ENCODE data around the gene SHISA8. TPM values are rescaled to one million over a fixed set of nuclear protein-coding genes. Genes with fewer than 3 reads are reported as not detected.
A peak's percentile ranks its signal among the peaks of the same experiment; 100 is the strongest.

SHISA8 gene
- total RNA-seq, 1 donor from 2014 or later, result 10.2 TPM

DNA sequence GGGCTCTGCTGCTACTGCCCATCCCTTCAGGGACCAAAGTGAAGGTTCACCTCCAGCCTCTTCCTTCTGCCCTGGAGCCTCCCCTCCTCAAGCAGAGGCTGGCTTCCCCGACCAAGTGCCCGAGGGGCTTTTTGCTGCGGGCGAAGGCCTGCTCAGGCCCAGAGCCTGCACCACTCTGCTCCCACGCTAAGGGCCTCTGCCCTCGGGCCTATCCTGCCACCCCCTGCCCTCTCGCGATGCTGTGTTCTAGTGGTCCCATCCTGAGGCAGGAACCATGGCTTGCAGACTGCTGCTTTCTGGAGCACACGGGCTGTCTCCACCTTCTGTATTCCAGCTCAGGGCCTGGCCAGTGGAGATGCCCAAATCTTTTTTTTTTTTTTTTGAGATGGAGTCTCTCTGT lies 20.6 kb upstream of the SHISA8 start:
- no peak for ATAC-seq
- no peak for DNase-seq
- intact Hi-C loops (cut with micrococcal nuclease), result no loop called here

DNA sequence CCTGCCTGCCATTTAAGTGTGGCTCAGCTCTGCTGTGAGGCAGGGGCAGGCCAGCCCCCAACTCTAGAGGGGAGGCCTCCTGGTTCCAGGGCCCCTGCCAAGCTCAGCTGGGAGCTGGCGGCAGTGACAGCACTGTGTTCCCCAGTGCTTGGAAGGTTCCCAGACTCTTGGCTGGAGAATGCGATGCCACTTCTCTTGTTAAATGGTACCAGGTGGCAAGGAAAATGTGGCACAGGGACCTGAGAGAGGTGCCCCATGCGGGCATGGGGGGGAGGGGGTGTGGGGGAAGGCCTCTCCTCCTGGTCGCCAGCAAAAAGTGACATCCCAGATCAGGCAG lies 20.1 kb upstream of the SHISA8 start:
- DNase-seq (peak; percentile 76), ATAC-seq (peak; percentile 85)
- intact Hi-C loops (cut with micrococcal nuclease), result no loop called here

DNA sequence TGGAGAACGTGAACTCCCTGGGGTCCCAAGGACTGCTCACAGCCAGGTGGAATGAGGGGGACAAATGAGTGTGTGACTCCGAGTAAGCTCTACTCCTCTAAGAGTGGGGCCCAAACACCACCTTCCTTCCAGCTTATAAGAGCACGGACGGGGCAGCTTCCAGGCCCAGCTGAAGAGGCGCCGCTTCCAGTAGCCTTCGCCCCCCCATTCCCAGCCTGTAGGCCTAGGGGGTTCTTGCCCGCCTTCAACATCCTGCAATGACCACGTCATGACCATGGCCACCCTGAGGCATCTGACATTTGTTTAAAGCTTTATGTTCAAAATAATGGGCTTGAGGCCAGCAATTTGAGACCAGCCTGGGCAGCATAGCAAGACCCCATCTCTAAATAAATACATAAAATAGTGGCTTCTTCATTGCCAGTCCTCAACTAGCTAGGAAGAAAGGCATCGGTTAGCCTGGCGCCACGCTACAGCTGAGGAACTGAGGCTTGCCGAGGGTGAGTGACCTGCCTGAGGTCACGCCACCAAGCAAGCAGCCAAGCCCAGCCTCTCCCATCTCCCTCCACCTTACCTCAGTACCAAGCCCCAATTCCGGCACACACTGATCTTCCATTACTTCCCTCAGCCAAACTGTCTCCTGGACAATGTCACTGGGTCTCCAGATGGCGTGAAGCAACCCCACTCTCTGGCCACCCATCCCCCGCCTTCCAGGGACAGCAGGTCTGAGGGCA lies 19.6 kb upstream of the SHISA8 start:
- intact Hi-C loops (cut with micrococcal nuclease), result no loop called here
- ATAC-seq, result peak; percentile 59
- no peak for DNase-seq

DNA sequence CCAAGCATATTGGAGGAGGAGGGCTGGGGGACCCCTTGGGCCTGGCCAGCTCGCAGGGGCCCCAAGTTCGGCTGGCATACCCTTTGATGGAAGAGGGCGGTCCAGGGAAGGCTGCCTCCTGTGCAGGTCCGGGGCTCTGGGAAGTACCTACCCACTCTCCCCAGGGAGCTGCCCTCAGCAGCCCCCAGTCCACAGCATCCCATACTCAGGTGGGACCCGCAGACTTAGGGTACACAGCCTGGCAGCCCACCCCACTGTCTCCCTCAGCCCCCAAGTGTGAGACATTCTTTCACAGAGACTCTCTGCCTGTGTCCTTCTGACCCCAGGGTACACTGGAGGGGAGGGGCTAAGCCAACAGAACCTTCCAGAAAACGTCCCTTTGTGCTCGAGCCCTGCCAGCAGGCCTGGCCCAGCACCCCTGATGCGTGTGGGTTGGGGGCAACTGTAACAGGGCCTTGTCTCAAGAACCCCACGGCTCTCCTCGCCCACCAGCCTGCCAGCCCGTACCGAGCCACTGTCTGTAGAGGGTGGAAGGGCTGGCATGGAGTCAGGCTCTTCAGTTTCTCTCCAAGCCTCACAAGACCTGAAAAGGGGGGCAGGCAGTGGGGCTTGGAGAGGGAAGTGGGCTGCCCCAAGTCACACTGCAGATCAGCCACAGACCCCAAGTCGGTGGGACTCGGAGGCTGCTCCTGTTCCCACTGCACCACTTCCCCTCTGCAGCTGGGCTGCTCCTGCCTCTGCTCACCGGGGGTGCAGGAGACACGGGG lies 18.7 kb upstream of the SHISA8 start:
- no peak for ATAC-seq
- DNase-seq, result no peak
- intact Hi-C loops (cut with micrococcal nuclease), result no loop called here

DNA sequence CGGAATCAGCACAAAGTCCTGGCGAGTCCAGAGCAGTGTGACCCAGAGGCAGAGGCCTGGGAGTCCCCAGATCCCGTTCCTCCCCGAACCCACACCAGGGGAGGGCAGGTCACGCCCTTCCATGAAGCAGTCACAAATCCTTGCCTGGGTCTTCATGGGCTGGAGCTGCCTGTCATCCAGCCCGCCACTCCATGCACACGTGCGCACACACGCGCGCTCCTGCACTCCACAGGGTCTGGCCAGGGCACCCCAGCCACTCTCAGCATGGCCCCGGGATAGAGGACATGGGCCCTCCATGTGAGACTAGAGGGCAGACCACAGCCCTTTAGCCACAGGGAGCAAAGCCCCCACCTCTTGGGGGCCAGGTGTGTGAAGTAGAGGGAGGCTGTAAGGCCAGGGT lies 17.5 kb upstream of the SHISA8 start:
- no peak for ATAC-seq
- no peak for DNase-seq
- intact Hi-C loops (cut with micrococcal nuclease), result no loop called here

DNA sequence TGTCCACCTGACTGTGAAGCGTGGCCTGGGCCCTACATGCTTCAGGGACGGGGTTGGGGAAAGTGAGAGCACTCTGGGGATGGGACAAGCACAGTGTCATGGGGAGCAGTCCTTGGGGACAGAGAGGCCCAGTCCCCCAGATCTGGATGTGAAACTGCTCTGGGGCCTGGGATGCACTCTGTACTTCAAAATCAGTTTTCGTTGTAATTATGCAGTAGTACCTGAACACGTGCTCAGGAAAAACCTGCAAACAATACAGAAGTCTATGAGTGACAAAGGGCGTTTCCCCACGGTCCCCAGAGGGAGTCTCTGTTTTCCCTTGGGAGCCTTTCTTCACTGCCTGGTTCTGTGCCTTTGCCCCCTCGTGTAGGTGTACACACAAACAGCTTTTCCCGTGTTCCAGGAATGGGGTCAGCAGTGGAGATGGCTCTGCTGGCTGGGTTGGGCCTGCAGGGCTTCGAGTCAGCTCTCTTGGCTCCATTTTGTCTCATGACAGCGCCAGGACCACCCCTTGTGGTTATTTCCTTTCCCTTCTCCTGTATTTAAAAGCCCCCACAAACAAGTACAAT lies 16.9 kb upstream of the SHISA8 start:
- DNase-seq (no peak), ATAC-seq (no peak)
- intact Hi-C loops (cut with micrococcal nuclease), result no loop called here

DNA sequence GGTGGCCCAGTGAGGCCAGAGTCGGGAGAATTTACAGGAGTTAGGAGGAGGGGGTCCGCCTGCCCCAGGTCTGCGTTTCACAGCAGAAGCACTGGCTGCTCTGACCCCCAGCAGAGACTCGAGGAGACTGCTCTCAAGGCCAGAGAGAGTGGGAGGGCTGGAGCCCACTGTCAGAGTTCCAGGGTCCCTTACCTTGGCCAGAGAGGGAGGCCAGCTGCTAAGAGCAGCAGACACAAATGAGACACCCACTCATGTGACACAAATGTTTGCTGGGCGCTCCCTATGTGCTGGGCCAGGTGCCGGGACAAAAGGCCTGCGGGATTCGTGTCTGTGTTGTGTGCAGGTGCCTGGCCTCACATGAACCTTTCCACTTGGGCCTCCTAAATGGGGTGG lies 14.5 kb upstream of the SHISA8 start:
- ATAC-seq (no peak), DNase-seq (no peak)
- intact Hi-C loops (cut with micrococcal nuclease), result no loop called here

DNA sequence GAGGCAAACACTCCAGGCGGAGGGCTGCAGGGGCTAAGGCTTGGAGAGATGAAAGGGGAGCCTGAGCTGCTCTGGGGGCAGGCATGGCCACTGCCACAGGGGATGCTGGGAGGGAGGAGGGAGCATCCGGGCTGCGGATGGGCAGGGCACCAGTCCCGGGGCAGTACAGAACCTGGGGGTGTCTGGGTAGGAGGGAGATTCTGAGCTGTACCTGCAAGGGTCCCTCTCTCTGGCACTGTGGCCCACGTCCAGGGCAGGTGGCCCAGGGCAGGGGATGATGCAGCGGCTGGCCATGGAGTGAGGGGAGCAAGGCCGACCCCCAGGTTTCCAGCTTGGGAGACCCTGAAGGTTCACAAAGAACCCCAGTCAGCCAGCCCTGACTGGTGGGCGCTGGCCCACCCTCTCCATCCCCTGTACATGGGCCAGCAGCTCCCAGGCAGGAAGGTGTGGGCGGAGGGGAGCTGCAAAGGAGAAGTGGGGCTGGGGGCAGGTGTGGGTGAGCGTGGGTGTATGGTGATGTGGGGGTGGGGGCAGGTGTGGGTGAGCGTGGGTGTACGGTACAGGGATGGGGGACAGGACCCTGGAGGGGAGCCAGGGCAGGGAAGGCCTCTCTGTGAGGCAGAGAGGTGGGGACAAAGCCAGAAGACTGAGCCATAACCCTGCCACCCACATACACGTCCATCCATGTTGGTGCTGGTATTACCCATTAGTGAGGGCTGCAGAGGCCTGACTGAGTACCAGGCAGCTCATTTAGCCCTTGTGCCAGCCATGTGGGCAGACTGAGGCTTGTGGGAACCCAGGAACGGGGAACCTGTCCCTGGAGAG lies 13.9 kb upstream of the SHISA8 start:
- intact Hi-C loops (cut with micrococcal nuclease), result no loop called here
- ATAC-seq, result no peak

DNA sequence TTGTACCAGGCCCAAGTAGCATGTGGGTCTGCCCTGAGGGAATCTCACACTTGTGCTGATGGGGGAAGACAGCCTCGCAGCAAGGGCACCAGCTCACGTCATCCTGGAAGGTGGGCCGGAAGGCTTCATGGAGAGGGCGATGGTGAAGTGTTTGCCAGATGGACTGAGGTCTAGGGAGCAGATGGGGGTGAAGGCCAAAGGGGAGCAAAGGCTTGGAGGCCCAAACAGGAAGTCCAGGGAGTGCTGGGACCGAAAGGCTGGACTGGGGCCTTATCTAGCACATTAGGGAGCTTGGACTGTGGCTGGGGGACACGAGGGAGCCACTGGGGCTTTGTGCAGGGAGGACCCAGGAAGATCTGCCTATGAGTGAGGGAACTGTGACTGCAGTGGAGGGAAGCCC lies 12.9 kb upstream of the SHISA8 start:
- intact Hi-C loops (cut with micrococcal nuclease), result no loop called here
- ATAC-seq (no peak), DNase-seq (no peak)

More for the DNA sequence above, 13.9 kb upstream of the SHISA8 start:
- DNase-seq, result no peak

DNA sequence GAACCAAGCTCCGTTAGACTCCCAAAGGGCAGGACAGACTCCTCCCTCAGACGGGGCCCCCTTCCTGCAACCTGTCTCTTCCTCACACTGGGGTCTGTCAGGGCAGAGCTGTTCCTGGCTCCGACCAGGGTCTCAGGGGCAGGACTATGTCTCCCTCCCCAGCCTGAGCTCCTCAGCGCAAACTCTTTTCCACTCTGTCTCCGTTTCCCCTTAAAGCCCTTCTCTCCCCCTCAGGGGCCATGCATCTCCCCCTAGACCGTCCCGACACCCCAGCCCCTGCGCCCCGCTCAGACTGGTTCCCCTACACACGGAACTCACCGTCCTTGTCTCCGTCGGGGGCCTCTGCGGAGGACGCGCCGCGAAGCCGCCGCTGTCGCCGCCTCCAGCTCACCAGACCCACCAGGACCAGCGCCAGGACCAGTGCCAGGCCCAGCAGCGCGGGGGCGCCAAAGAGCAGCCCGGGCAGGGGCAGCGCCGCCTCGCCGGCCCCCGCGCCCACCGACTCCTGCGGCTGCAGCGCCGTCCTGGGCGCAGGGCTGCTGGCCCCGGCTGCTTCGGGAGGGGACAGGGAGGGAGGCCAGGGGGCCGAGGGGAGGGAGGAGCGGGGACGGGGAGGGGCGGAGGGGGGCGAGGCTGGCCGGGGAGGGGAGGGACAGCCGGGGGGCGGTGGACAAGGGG lies 11.0 kb upstream of the SHISA8 start:
- peak; percentile 82 for ATAC-seq
- DNase-seq, result peak; percentile 85
- intact Hi-C loops (cut with micrococcal nuclease), result no loop called here

DNA sequence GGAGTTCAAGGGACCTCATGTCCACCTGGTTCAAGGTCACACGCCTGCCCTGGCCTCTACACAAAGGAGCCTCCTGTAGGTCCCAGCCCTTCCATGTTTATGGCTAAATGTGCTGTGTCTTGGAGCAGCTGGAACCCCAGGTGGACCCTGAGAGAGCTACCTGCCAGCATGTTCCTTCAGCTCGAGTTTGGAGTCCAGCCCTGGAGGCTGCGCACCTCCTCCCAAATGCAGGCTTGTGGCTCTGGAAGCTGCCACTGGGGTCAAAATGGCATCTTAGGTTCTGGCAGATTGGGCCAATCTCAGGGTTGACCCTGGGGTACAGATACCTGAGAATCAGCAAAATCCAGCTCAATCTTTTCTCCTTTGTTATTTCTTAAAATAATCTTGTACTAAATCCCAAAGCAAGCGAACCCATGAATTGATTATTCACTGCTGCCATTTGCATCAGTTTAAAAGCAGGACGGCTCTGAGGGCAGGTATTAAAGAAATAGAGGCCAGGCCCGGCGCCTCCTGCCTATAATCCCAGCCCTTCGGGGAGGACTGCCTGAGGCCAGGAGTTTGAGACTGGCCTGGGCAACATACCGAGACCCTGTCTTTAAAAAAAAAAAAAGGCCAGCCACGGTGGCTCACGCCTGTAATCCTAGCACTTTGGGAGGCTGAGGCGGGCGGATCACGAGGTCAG lies 8.9 kb upstream of the SHISA8 start:
- intact Hi-C loops (cut with micrococcal nuclease), result no loop called here
- ATAC-seq, result no peak
- no peak for DNase-seq

DNA sequence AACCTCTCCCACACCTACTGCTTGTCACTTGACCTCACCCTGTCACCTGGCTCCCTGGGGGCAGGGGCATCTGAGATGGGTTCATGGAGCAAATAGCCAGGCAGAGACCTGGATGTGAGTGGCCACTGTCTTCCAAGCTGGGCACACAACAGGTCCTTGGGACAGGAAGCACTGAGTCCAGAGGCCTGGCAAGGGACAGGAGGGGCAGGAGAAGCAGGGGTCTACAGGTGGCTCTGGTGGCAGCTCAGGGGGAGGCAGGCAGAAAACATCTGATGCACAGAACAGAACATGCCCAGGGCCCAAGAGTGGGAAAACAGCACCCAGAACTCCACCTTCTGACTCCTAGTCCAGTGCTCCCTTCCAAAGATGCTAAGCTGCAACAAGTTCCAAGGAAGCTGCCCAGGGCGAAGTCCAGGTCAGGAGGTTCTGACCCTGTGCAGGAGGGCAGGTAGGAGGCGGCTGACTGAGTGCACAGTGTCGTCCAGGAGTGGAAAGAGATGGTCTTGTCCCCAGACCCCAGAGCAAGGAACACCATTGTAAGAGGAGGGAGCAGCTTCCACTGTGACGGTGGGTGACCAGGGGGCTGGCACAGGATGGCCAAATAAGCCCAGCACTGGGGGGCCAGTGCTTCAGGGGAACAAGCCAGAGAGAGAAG lies 8.2 kb upstream of the SHISA8 start:
- DNase-seq (no peak), ATAC-seq (no peak)
- intact Hi-C loops (cut with micrococcal nuclease), result no loop called here

DNA sequence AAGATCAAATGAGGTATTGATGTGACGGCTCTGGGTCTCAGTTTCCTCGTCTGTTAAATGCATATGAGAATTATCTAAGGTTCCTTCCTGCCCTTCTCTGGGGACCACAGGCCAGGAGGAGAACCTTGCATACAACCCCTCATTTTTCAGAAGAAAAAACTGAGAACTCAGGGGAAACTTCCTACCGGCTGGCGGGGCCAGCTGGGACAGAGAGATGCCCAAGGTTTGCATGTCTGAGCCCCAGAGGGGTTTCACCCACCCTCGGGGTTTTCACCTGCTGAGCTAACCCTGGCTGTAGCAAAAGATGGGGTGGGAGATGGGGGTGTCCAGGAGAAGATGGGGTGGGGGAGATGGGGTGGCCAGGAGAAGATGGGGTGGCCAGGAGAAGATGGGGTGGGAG lies 7.5 kb upstream of the SHISA8 start:
- DNase-seq (no peak), ATAC-seq (no peak)
- intact Hi-C loops (cut with micrococcal nuclease), result no loop called here

DNA sequence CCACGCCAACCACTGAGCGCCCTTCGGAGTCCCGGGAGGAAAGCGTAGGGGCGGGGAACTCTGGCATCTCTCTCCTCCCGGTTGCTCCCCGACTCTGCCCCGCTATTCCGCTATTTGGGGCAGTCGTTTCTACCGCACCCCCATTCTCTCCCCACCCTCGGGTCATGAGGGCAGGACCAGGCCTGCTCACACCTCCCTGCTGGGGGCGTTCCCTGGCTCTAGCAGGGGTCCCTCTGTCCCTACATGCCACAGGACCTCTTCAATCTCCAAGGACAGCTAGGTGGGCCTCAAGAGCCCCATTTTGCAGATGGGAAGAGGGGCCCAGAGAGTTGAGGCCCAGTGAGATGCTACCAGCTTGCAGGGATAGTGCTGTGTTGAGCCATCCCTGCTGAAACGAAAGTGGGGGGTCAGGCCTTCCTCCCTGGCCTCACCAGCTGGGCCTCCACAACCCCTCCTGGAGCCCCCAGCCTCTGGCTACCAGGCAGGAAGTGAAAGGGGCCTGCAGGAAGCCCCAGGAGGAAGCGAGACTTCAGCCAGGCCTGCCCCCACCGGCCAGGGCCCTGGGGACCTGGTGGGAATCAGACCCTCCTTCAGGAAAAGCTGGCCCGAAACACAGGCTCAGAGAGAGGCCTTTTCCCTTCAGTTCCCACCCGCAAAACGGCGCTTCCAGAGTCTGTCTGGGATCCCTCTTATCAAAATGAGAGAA lies 5.5 kb upstream of the SHISA8 start:
- DNase-seq (no peak), ATAC-seq (peak; percentile 3)
- intact Hi-C loops (cut with micrococcal nuclease), result no loop called here

DNA sequence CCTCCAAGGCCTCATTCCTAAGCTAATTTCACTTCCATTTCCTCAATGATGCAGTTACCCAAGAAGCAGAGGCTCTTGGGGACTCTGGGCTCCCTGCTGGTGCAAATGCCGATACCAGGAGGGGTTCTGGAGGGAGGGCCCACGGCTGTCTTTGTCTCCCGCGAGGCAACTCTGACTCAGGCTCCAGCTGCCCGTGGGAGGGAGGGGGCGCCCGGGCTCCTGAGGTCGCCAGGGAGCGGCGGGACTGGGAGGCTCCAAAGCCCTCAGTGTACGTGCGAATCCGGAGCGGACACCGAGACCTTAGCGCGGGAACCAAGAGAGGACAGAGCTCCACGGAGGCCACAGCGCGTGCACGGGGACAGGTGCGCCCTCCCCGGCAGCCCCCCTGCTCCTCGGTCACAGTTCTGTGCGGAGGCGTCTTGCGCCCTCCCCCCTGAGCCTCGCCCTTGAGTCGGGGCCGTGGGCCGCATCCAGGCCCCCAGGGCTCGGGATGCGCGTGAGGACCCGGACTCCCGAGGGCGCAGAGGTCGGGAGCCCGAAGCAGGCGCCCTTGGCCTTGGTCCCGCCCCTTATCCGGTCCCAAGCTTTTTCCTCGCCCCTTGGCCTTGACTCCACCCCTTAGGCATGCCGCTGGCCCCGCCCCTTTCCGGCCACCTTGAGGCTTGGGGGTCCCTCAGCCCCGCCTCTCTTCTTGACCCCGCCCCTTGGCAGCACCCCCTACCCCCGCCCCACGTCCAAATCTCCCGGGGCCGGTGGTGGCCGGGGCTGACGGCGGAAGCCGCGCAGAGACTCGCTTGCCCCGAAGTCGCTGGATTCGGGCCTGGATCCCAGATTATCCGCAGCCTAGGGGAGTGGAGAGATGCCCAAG lies 4.7 kb upstream of the SHISA8 start:
- ATAC-seq, result peak; percentile 75
- intact Hi-C loops (cut with micrococcal nuclease), result no loop called here
- DNase-seq, result peak; percentile 80

DNA sequence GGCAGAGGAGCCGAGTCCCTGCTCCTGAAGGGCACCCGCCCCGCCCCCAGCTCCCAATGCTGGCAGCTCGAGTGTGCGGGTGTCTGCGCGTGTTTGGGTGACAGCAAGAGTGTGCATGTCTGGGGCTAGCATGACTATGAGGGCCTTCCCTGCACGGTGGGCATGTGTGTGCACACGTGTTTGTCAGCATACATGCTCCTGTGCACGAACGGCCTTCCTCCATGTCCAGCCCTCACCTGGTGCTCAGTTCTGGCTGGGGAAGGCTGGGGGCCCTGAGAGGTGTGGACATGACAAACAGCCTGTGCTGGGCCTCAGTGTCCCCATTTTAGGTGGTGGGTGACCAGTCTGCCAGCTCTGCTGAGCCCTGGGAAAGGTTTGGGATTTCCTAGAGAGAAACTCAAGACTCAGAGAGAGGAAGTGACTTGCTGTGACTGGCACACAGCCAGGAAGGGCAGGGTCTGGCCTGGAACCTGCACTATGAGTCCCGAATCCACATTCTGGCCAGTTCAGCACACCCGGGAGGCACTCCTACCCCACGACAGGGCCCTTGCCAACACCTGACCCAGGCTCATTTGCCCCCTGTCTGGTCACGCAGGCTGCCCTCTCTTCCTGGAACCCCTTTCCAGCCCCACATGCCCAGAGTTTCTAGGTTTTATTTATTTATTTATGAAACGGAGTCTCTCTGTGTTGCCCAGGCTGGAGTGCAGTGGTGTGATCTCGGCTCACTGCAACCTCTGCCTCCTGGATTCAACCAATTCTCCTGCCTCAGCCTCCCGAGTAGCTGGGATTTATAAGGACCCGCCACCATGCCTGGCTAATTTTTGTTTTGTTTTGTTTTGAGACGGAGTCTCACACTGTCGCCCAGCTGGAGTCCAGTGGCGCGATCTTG lies 3.3 kb upstream of the SHISA8 start:
- ATAC-seq, result peak; percentile 9
- peak; percentile 77 for DNase-seq
- intact Hi-C loops (cut with micrococcal nuclease), result no loop called here

Measured in left ventricle myocardium superior (tissue), 1 donor.